OCI-LY1 (cell line): ENCODE measurements around the gene VCAN.

Experiments used
- H2AFZ ChIP-seq: fragments of 200-600 bp; sonication (generic), shearing (Covaris generic); 2 replicates; pipeline ENCODE4 v1.6.0; 2014; ENCODE audit warnings: antibody characterized with exemption, mild to moderate bottlenecking, low read length
- H3F3A ChIP-seq: fragments of 200-600 bp; sonication (generic), shearing (Covaris generic); 2 replicates; pipeline ENCODE4 v1.6.0; 2014; ENCODE audit warnings: mild to moderate bottlenecking, antibody characterized with exemption, low read length, moderate library complexity; ENCODE audit not compliant: insufficient read depth
- H3K27ac ChIP-seq: fragments of 200-600 bp; sonication (generic); 2 replicates; pipeline ENCODE4 v1.5.1; 2014; ENCODE audit warnings: low read length, mixed run types, mild to moderate bottlenecking, low read depth; ENCODE audit not compliant: poor library complexity, severe bottlenecking
- H3K27me3 ChIP-seq: fragments of 200-600 bp; sonication (generic); 2 replicates; pipeline ENCODE4 v1.6.0; 2014; ENCODE audit warnings: antibody characterized with exemption, mild to moderate bottlenecking, low read length, moderate library complexity; ENCODE audit not compliant: insufficient read depth
- H3K36me3 ChIP-seq: fragments of 200-600 bp; sonication (generic); 2 replicates; pipeline ENCODE4 v1.6.1; 2014; ENCODE audit warnings: mild to moderate bottlenecking, antibody characterized with exemption, low read length, moderate library complexity, mixed read lengths; ENCODE audit not compliant: insufficient read depth
- H3K4me1 ChIP-seq: fragments of 200-600 bp; sonication (generic); 2 replicates; pipeline ENCODE4 v1.5.1; 2014; ENCODE audit warnings: mild to moderate bottlenecking, low read length, moderate library complexity; ENCODE audit not compliant: insufficient read depth, severe bottlenecking
- H3K4me2 ChIP-seq: fragments of 200-600 bp; sonication (generic), shearing (Covaris generic); 2 replicates; pipeline ENCODE4 v1.6.1; 2014; ENCODE audit warnings: low read length
- H3K4me3 ChIP-seq: fragments of 200-600 bp; sonication (generic); 2 replicates; pipeline ENCODE4 v1.5.1; 2014; ENCODE audit warnings: low read length, low read depth, mild to moderate bottlenecking, mixed read lengths; ENCODE audit not compliant: poor library complexity, severe bottlenecking
- H3K79me2 ChIP-seq: fragments of 200-600 bp; shearing (Covaris generic); 2 replicates; pipeline ENCODE4 v1.6.1; 2016; ENCODE audit warnings: mixed run types, low read length, mixed read lengths; ENCODE audit not compliant: insufficient read depth
- H3K9ac ChIP-seq: fragments of 200-600 bp; sonication (generic), shearing (Covaris generic); 2 replicates; pipeline ENCODE4 v1.6.1; 2014; ENCODE audit warnings: mild to moderate bottlenecking, low read length, mixed read lengths
- H3K9me2 ChIP-seq: fragments of 200-600 bp; sonication (generic), shearing (Covaris generic); 2 replicates; pipeline ENCODE4 v1.6.1; 2014; ENCODE audit warnings: low read depth, mild to moderate bottlenecking, low read length, mixed read lengths
- H3K9me3 ChIP-seq: fragments of 200-600 bp; shearing (Covaris generic); 2 replicates; pipeline ENCODE4 v1.6.1; 2014; ENCODE audit warnings: low read length, mixed read lengths
- H4K20me1 ChIP-seq: fragments of 200-600 bp; sonication (generic), shearing (Covaris generic); 2 replicates; pipeline ENCODE4 v1.6.0; 2016; ENCODE audit warnings: mild to moderate bottlenecking, low read length; ENCODE audit not compliant: insufficient read depth
- EZH2 ChIP-seq: fragments of 200-600 bp; sonication (generic), shearing (Covaris generic); IDR thresholded peaks from 2 replicates; pipeline ENCODE4 v1.8.0; 2017; ENCODE audit warnings: borderline replicate concordance, mixed run types, mild to moderate bottlenecking, antibody characterized with exemption, low read length, moderate library complexity, mixed read lengths
- TF ChIP-seq, protein P1 (sequence below): fragments of 200-600 bp; sonication (generic), shearing (Covaris generic); IDR thresholded peaks from 2 replicates; pipeline ENCODE4 v1.5.1; 2017; ENCODE audit warnings: mild to moderate bottlenecking, antibody characterized with exemption, low read length, moderate library complexity, mixed read lengths

Gene VCAN

GRCh38 chr5:83474161-83474796 is 2.7 kb downstream of the VCAN start:
- H3K79me2 ChIP-seq = no peaks in the 10 kb centered on the region
- H4K20me1 ChIP-seq = no peaks in the 10 kb centered on the region
- H2AFZ ChIP-seq = no peak overlapping the region
- H3K4me3 ChIP-seq = peak overlapping the region; percentile 55
- TF ChIP-seq EZH2 = no peak
- TF ChIP-seq, protein P1, sequence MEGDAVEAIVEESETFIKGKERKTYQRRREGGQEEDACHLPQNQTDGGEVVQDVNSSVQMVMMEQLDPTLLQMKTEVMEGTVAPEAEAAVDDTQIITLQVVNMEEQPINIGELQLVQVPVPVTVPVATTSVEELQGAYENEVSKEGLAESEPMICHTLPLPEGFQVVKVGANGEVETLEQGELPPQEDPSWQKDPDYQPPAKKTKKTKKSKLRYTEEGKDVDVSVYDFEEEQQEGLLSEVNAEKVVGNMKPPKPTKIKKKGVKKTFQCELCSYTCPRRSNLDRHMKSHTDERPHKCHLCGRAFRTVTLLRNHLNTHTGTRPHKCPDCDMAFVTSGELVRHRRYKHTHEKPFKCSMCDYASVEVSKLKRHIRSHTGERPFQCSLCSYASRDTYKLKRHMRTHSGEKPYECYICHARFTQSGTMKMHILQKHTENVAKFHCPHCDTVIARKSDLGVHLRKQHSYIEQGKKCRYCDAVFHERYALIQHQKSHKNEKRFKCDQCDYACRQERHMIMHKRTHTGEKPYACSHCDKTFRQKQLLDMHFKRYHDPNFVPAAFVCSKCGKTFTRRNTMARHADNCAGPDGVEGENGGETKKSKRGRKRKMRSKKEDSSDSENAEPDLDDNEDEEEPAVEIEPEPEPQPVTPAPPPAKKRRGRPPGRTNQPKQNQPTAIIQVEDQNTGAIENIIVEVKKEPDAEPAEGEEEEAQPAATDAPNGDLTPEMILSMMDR = no peak
- H3K27ac ChIP-seq = no peak overlapping the region
- no peaks in the 10 kb centered on the region for H3F3A ChIP-seq
- peak overlapping the region; percentile 79 for H3K4me2 ChIP-seq
- peaks cover 13% of the 10 kb centered on the region for H3K4me1 ChIP-seq
- no peak overlapping the region; the same call in 1 of the 2 replicates for H3K9ac ChIP-seq
- H3K27me3 ChIP-seq = 0 out of 2 replicates have a peak, but pooled peaks cover 4% of the 10 kb centered on the region
- no peaks in the 10 kb centered on the region for H3K9me2 ChIP-seq
- H3K9me3 ChIP-seq = no peaks in the 10 kb centered on the region
- H3K36me3 ChIP-seq = no peaks in the 10 kb centered on the region

- no peaks in the 10 kb centered on the region for H4K20me1 ChIP-seq
- H3K9ac ChIP-seq = no peak overlapping the region
- H3K27ac ChIP-seq = no peak overlapping the region
- TF ChIP-seq, protein P1 = no peak
- TF ChIP-seq EZH2 = no peak
- no peaks in the 10 kb centered on the region for H3F3A ChIP-seq
- peaks cover 13% of the 10 kb centered on the region for H3K4me1 ChIP-seq
- no peak overlapping the region for H3K4me3 ChIP-seq
- no peak overlapping the region for H2AFZ ChIP-seq
- no peaks in the 10 kb centered on the region for H3K9me3 ChIP-seq
- no peaks in the 10 kb centered on the region for H3K79me2 ChIP-seq
- no peaks in the 10 kb centered on the region for H3K36me3 ChIP-seq
- H3K9me2 ChIP-seq = no peaks in the 10 kb centered on the region
- 0 out of 2 replicates have a peak, but pooled peaks cover 4% of the 10 kb centered on the region for H3K27me3 ChIP-seq
- 0 out of 2 replicates have a peak overlapping the region, but pooled peaks have one; percentile 79 for H3K4me2 ChIP-seq
Measured at GRCh38 chr5:83474991-83475390, 3.4 kb downstream of the VCAN start.

DNA sequence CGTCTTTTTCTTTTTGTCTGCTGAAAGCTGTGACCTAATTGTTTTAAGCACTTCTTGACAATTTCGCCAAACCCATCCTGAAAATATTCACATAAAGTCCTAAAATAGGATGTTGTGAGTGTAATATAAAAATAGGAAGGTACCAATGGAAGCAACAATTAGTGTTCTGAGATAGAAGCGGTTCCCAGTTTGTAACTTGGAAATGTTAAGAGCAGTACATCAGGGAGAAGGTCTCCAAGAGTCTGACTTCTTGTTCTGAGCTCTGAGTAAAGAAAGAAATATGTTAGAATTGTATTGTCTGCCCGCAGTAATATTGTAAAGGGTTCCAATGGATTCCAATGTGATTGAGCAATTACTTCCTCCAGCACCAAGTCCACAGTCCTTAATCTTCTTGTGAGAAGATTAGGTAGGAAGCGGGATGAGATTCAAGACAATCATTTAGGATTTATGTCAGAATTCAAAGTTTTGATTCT is 3.9 kb downstream of the VCAN start:
- Histone ChIP-seq H3K4me2 (no peak overlapping the region), H4K20me1 (no peaks in the 10 kb centered on the region), H2AFZ (no peak overlapping the region), H3K4me1 (peaks cover 13% of the 10 kb centered on the region), H3K36me3 (no peaks in the 10 kb centered on the region), H3K9ac (no peak overlapping the region), H3K27ac (no peak overlapping the region), H3K9me3 (no peaks in the 10 kb centered on the region), H3K4me3 (no peak overlapping the region), H3F3A (no peaks in the 10 kb centered on the region), H3K9me2 (no peaks in the 10 kb centered on the region), H3K79me2 (no peaks in the 10 kb centered on the region), H3K27me3 (0 out of 2 replicates have a peak, but pooled peaks cover 4% of the 10 kb centered on the region)
- no peak for TF ChIP-seq EZH2
- TF ChIP-seq, protein P1 = no peak
